Sigmoid colon (tissue), 4 donors: ENCODE results near the gene GFOD2.

ENCODE experiments used
- CTCF ChIP-seq, 4 experiments: fragments of 450-650 bp in 3 of 4; fragments of 200-600 bp in 1 of 4; IDR thresholded peaks; one replicate each; pipeline ENCODE4 v1.5.1; 2016 to 2019; ENCODE audit warnings: antibody characterized with exemption in 4 of 4, mild to moderate bottlenecking in 3 of 4, moderate library complexity in 2 of 4
- EP300 ChIP-seq, 4 donors: sonication (generic); formaldehyde crosslinking; IDR thresholded peaks; one replicate each; pipeline ENCODE4 v1.6.1; 2017; ENCODE audit warnings: antibody characterized with exemption in 4 of 4
- POLR2A ChIP-seq, 2 donors: fragments of 450-650 bp; IDR thresholded peaks; one replicate each; pipeline ENCODE4 v1.6.1; 2016; ENCODE audit warnings: antibody characterized with exemption in 2 of 2, mild to moderate bottlenecking in 2 of 2, moderate library complexity in 2 of 2

- TF ChIP-seq CTCF (IDR thresholded peaks at IDR 0.05) (no peak), POLR2A (IDR thresholded peaks at IDR 0.05) (no peak), EP300 (IDR thresholded peaks at IDR 0.05) (no peak)
Observed at GRCh38 chr16:67664258-67664657, 54.9 kb downstream of the GFOD2 start.
